HG03045 (cell line): ENCODE data around the gene RAB23.
"Not testable (repeated sequence)": the region's sequence is repeated elsewhere in the genome, so short reads cannot be mapped to it uniquely, and the experiment has no call there.

Experiments
- ATAC-seq: cut with Tn5 transposase; IDR thresholded peaks from one replicate; pipeline ENCODE4 v1.9.1; 2021; ENCODE audit warnings: mild to moderate bottlenecking, moderate library complexity; ENCODE audit not compliant: unreplicated experiment

The RAB23 gene

DNA sequence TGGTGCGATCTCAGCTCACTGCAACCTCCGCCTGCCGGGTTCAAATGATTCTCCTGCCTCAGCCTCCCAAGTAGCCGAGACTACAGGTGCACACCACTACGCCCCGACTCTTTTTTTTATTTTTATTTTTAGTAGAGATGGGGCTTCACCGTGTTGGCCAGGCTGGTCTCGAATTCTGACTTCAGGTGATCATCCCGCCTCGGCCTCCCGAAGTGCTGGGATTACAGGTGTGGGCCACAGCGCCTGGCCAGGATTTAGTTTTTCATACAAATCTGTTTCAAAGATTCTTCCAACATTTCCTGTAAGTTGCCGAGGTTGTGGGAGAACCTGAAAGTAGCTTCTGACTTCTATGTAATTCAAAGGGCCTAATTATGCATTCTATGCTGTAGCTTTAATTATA lies 21.4 kb upstream of the RAB23 start:
- not testable (repeated sequence) for ATAC-seq

DNA sequence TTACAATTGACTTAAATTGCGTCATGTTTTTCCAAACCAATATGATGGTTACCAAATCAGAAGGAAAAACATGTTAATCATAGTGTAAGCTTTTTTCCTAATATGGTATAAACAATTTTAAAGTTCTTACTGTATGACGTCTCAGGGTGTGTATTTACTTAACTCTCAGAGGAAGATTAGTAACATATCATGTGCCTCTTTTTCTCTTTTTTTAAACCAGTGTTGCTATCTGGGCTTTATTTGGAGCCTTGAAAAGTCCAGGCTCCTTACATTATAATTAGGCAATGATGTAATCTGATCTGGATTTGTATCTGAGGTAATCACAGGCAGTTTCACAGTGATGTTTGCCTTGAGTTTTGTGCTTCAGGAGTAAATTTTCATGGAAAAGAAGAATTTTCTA lies 20.4 kb upstream of the RAB23 start:
- ATAC-seq, result no peak

DNA sequence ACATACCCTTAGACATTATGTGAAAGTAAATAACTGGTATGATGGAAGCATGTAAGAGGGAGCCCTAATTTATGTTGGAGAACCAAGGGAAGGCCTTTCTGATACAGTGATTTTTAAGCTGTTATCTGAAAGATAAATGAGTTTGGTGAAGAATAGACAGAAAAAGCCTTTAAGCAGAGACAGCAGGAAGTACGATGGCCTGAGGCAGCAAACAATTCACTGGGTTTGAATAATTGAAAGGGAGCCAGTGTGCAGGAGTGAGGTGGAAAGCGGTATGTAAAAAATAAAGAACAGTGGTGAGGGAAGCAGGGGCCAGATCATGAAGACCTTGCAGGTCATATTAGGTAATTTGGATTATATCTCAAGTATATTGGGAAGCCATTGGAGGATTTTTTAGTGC lies 4.1 kb upstream of the RAB23 start:
- ATAC-seq, result no peak

DNA sequence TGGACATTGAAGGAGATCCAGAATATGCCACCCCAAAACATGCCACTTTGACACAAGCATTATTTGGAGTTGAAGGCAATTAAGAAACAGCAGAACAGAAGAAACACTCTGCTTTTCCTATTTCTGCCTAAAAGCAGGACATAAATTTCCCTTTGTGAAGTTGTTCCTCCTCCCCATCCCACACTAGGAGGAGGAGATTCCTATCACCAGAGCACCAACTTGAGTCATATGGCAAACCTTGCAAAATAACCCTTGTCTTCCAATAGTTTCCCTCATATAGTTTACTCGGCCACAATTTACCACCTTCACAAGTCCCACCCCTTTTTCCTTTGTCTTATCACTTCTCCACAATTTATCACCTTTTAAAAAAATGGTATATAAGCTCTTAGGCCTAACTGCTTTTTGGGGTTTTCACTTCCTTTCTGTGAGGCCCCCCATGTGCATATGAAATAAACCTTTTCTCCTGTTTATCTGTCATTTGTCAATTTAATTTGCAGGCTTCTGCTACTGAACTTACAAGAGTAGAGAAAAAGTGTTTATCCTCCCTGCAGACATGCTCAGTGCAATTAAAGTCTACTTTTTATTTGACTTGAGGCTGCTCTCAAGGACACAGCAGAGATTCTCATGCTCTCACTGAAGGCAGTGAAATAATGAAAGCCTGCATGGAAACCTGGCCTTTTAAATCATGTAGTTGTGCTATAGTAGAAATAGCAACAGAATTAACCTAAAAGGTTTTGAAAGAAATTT lies 2.8 kb upstream of the RAB23 start:
- ATAC-seq, result no peak

DNA sequence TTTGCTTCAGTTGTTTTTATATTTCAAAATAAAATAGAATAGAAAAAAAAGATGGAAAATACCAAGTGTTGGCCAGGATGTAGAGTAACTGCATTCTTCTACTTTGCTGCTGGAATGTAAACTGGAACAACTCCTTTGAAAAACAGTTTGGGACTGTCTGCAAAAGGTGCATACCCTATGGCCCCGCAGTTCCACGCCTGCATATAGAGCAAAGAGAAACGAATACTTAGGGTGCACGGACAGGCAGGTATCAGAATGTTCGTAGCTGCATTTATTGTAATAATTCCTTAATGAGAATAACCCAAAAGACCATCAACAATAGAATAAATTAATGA lies 603 bp upstream of the RAB23 start:
- ATAC-seq, result no peak

DNA sequence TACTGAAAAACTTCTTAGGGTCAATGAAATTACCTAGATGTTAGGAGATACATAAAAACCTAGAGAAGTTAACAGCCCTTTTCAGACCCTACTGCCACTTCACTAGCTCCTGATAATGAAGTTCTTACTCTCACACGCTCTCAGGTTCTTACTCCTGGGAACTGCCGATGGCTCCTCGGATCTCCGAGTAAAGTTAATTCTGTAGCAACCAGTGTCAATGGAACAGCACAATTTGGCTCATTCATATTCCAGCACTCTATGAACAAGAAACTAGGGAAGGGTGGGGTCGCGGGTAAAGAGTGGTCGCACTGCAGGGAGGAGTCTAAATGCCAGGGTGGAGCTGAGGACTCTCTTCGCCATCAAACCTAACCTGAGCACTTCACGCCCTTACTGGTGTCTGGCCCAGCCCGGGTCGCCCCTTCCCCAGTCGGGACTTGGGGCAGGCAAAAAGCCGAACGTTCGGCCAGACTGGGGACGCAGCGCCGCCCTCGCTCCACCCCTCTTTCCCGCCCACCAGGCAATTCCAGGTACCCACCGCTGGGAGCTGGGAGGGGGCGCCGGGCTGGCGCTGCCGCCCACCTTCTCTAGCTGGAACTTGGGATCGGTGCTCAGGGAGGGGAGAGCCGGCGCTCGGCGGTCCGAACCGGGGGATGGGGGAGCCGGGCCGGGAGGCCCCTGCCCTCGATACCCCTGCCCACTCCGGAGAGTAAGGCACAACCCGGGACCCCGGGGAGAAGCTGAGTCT lies 744 bp downstream of the RAB23 start:
- ATAC-seq, result peak; percentile 55

DNA sequence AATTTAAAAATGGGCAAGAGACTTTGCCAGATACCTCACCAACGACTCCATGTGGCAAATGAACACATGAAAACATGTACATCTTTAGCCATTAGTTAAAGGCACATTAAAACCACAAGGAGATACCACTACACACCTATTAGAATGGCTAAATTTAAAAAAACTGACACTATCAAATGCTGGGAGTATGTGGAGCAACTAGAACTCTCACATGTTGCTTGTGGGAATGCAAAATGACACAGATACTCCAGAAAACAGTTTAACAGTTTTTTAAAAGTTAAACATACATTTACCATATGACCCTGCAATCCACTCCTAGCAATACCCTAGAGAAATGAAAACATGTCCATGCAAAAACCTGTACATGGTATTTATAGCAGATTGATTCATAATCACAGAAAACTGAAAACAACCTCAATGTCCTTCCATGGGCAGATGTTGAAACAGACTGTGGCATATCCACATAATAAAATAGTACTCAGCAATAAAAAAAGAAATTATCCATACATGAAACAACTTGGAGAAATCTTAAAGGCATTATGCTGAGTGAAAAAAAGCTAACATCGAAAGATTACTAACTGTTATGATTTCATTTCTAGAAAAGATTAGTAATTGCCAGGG lies 1.9 kb downstream of the RAB23 start:
- no peak for ATAC-seq

DNA sequence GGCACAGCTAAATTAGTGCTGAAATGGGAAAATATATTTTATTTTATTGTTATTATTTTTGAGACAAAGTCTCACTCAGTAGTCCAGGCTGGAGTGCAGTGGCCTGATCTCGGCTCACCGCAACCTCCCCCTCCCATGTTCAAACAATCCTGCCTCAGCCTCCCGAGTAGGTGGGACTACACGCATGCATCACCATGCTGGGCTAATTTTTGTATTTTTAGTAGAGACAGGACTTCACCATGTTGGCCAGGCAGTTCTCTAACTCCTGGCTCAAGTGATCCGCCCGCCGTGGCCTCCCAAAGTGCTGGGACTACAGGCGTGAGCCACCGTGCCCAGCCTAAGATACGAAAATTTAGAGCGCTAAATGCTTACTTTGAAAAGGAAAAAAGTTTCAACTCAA lies 4.8 kb downstream of the RAB23 start:
- no peak for ATAC-seq

DNA sequence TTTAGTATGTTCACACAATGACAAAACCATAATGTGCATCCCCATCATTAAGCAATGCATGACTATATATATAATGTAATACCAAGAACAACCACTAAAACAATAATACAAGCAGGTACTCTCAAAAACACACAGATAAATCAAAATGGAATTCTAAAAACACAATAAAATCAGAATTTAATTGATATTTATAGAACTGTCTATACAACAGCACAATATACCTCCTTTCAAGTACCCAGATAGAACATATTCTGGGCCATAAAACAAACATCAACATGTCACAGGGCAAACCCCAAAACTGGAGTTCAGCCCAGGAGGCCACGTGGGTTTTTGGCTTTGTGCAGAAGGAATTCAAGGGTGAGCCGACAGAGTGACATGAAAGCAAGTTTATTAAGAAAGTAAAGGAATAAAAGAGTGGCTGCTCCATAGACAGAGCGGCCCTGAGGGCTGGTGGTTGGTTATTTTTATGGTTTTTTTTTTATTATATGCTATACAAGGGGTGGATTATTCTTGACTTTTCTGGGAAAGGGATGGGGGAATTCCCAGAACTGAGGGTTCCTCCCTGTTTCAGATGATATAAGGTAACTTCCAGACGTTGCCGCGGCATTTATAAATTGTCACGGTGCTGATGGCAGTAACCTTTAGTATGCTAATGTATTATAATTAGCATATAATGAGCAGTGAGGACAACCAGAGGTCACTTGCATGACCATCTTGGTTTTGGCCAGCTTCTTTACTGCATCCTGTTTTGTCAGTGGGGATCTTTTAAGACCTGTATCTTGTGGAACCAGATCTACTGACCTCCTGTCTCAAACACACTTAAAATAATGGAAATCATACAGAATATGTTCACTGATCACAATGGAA lies 5.6 kb downstream of the RAB23 start:
- no peak for ATAC-seq

DNA sequence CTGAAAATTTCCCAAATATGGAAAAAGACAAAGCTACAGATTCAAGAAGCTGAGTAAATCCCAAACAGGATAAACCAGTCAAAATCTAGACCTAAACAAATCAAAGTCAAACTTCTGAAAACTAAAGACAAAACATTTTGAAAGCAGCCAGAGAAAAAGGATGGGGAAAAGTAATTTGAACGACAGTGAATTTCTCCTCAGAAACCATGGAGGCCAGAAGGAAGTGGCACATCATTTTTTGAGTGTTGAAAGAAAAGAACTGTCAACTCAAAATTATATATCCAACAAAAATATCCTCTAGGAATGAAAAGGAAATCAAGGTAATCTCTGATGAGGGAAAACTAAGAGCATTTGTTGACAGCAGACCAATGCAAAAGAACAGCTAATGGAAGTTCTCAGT lies 6.8 kb downstream of the RAB23 start:
- ATAC-seq, result no peak

DNA sequence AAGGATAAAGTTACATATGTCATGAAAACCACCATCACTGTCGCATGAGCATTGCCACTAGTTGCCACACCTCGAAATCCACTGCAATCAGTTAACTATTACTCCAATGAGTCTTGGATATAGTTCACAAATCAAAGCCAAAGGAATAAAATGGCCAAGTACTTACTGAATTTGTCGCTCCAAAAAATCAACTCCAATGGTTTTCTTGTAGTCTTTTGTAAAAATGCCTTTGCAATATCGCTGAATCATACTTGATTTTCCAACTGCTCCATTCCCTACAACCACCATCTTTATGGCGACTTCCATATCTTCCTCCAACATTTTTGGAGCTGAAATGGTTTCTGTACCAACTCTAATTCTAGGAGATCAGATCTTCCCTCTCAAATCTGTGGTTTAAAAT lies 12.0 kb downstream of the RAB23 start:
- ATAC-seq, result no peak

DNA sequence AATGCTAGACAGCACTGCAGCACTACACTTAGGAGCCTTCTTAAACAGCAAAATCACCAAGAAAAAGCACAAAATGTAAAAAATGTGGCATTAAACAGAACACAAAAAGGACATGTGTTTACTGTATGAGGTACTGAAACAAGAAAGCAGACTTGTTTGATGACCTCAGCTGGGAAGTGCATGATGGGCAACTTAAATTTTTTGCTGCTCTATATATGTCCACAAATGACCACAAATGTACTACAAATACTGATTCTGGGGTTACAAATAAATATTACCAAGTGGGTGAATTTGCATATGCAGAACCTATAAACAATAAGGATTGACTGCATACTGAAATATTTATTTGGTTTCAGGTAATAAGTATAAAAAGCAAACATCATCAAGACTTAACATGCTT lies 13.1 kb downstream of the RAB23 start:
- ATAC-seq, result no peak

DNA sequence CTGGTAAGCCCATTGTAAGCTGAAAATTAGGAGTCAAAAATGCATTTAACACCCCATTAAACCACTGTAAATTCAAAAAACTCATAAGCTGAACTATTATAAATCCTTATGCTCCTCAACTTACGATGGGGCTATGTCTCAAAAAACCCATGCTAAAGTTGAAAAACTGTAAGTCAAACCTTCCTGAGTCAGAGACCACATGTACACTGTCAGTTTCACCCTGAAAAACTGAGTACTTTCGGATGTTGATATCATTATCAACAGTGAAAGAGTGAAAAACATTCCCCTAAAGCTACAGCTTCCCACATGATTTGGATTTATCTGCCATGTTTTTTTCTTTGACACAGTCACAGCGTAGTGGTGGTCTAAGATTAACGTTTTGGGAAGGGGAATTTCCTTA lies 14.2 kb downstream of the RAB23 start:
- no peak for ATAC-seq

DNA sequence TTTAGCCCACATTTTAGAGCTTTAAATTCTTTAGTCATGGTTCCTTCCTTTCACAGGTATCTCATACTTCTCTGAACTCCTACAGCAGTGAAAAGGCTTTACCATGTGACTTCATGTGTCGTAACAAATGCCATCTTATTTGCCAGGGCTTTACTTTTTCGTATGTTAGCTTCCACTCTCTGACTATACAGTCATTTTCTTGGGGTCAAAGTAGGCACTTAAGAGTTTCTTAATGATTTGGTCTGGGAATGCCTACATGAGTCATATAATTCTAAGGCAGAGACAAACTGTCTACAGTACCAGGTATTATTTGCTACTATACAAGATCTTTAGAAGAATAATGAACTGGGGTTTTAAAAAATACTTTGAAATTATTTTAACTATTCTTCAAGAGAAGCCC lies 15.0 kb downstream of the RAB23 start:
- ATAC-seq, result no peak

DNA sequence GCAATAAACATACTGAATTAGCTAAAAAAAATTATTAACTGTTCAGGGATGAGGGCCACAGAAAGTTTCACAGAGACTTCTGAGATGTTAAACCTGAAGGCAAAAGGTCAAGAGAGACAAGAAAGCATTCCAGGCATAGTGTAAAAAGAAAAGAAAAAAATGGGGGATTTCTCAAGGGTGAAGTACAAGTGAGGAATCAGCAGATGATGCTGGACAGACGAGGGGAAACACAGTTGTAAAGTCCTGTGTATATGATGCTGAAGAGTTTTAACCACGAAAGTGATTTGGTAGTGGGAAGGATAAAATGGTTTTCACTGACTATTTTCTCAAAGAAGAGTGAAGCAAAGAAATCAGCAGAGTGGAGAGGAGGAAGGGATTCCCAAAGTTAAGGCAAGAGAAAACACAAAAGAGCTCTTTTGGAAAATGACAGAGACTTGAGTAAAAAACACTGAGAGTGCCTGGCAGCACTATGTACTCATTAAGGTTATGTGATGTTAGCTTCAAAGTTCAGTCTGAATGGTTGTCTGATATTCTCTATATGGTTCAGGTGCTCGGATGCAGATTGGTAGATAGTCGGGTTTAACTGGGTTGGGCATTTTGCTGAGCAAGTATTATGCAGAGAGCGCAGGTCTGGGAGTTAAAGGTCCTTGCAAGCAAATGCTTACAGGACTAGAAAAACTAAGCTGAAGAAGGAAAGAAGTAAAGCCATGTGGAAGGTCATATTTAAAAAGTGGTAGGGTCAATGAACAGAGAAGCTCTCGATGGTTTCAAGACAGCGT lies 16.4 kb downstream of the RAB23 start:
- ATAC-seq, result no peak

DNA sequence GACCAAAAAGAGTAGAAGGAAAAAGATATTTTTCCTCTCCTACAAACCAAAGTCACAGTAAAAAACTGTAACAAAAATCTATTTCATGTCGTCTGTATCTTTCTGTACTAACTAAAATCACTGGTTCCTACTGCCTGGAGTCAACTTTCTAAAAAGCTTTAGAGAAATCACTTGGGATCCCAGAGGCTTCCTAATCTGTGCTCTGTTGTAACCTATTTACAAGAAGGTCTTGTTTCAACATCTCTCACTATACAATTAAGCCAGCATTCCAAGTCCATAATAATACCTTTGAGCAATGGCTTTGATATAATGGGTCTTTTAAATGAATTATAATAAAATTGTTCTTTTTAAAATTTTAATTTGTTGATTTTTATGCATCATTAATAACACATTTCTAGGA lies 20.4 kb downstream of the RAB23 start:
- ATAC-seq, result no peak

DNA sequence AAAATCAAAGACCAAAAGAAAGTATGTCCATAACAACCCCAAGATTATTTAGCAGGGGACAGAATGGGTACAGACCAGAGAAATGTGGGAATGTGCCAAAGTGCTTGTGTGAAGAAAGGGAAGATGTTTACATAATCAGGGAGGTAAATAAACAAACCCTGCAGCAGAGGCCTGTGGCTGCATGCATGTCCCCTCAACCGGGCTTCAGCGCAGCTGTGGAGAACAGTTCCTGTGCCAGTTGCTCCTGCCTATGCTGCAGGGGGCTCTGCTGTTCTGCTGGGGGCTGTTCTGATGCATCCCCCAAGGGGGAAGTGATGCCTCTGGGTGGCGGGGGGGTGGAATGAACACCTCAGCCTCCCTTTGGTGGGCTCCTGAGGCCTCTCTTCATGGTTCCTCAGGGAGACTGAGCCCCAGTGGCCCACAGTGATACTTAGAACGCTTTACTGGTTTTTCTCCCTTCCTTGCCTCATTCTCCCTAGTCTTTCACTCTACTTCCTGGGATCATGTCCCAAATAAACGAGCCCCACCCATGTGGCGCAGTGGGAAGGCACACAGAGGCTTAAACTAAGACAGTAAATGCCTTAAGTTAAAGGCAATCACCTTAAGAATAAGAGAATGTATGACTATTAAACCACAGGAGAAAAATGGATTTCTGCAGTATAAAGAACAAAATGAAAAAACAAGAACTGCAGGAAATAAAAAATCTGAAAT lies 23.0 kb downstream of the RAB23 start:
- no peak for ATAC-seq

DNA sequence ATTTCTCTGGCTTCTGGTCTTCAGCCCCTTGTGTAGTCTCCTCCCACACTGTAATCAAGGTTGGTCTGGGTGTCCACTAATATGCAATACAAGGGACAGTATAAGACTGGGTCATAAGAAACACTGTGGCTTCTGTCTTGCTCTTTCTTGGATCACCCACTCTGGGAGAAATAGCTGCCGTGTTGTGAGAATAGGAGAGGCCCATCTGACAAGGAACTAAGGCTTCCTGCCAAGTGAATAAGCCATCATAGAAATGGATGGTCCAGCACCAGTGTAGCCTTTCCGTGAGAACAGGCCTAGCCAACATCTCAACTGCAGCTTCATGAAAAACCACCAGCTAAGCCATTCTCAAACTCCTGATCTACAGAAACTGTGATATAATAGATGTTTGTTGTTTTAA lies 26.6 kb downstream of the RAB23 start:
- no peak for ATAC-seq

DNA sequence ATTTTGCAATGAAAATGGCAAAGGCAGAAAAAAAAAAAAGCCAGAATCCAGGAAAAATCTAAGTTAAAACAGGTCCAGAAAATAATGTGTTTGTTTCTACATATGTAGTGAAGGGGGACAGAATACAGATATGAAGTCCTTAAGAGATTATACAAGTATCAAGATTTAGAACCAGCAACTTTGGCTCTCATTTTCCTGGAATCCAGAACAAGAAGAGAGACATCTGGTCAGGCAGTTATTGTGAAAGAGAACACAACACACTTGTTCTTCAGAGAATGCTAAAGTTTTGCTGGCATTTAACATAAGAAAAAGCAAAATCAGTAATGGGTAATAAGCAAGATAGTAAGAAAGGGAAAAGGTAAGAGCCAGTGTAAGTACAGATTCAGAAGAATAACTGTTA lies 28.9 kb downstream of the RAB23 start:
- ATAC-seq, result no peak

DNA sequence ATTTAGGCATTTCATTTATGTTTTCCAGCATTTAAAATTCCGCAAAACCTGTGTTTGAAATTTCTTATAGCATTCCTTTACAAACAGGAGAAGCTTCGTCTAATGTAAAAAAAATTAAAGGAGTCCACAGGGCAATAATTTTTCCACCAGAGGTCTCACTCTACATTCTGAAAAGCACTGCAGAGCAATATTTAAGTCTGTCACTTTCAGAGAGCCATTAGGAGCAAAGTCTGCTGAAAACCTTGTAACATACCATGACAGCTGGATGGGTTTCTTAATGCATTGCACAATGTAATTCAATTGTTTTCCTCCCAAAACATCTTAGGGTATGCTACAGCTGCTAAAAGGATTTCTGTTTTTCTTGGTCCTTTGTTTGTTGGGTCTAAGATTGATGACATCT lies 32.0 kb downstream of the RAB23 start:
- ATAC-seq, result no peak
